GM21529 (cell line): ENCODE data around the gene PCDHGA4.
"Not testable (repeated sequence)": the region's sequence is repeated elsewhere in the genome, so short reads cannot be mapped to it uniquely, and the experiment has no call there.

Experiments
- ATAC-seq: cut with Tn5 transposase; IDR thresholded peaks from one replicate; pipeline ENCODE4 v1.9.1; 2021; ENCODE audit not compliant: unreplicated experiment

PCDHGA4 gene

GRCh38 chr5:141354900-141355469 lies at the start of gene PCDHGA4:
TSS of gene PCDHGA4 (plus strand) at chr5:141355021. CDS start at chr5:141355108, 87 bp downstream.
- no peak for ATAC-seq

- no peak for ATAC-seq
These were observed 48.2 kb upstream of the PCDHGA4 start for GRCh38 chr5:141306630-141307029.

GRCh38 chr5:141313711-141314110 lies 41.1 kb upstream of the PCDHGA4 start:
- ATAC-seq: no peak

- not testable (repeated sequence) for ATAC-seq
These were observed 37.9 kb upstream of the PCDHGA4 start for GRCh38 chr5:141316963-141317362.

GRCh38 chr5:141319202-141319601 lies 35.6 kb upstream of the PCDHGA4 start:
- ATAC-seq: no peak

- ATAC-seq: no peak
These were observed 35.1 kb upstream of the PCDHGA4 start for GRCh38 chr5:141319699-141320098.

- ATAC-seq: peak; percentile 93
These were observed 34.3 kb upstream of the PCDHGA4 start, which contains the start of gene TAF7 for GRCh38 chr5:141320225-141321169. TSS of gene TAF7 (minus strand) at chr5:141320784. CDS start at chr5:141320044, 740 bp downstream.

- ATAC-seq: no peak
These were observed 32.6 kb upstream of the PCDHGA4 start for GRCh38 chr5:141322261-141322660.

- peak; percentile 96 for ATAC-seq
These were observed 28.6 kb upstream of the PCDHGA4 start for GRCh38 chr5:141326088-141326854.

- ATAC-seq: no peak
These were observed 26.6 kb upstream of the PCDHGA4 start for GRCh38 chr5:141328231-141328630.

GRCh38 chr5:141330299-141331080 lies 24.3 kb upstream of the PCDHGA4 start, which contains the start of gene PCDHGA1:
TSS of gene PCDHGA1 (plus strand) at chr5:141330514.
- no peak for ATAC-seq

- ATAC-seq: not testable (repeated sequence)
These were observed 22.2 kb upstream of the PCDHGA4 start for GRCh38 chr5:141332571-141332970.

- no peak for ATAC-seq
These were observed 16.1 kb upstream of the PCDHGA4 start, which contains the start of gene PCDHGA2 for GRCh38 chr5:141338538-141339306. TSS of gene PCDHGA2 (plus strand) at chr5:141338760.

- not testable (repeated sequence) for ATAC-seq
These were observed 14.0 kb upstream of the PCDHGA4 start for GRCh38 chr5:141340781-141341354.

GRCh38 chr5:141342773-141343172 lies 12.0 kb upstream of the PCDHGA4 start:
- ATAC-seq: no peak

GRCh38 chr5:141343242-141343952 lies 11.4 kb upstream of the PCDHGA4 start, which contains the start of gene PCDHGA3:
TSS of gene PCDHGA3 (plus strand) at chr5:141343829. CDS start at chr5:141344034, 205 bp downstream.
- ATAC-seq: no peak

GRCh38 chr5:141343953-141344463 lies 10.8 kb upstream of the PCDHGA4 start:
- ATAC-seq: no peak

- no peak for ATAC-seq
These were observed 9.5 kb upstream of the PCDHGA4 start for GRCh38 chr5:141345327-141345726.
